ENCODE results near the gene TMTC1.

TMTC1 gene

DNA sequence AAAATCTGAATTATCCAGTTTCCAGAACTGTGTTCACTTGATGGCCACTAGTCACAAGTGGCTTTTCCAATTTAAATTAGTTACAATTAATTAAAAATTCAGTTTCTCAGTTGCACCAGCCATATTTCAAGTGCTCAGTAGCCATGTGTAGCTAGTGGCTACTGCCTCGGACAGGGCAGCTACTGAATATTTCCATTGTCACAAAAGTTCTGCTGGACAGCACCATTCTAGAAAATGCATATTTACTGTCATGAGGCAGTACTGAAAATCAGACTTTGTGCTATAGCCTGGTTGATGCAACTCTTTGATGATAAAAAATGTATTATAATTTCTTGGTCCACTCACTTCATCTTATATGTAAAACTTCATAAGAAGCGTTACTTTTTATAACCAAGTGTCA lies 274.8 kb downstream of the TMTC1 start:
- in situ Hi-C loops (cut with HindIII; ENCODE audit: low sequenced_read_pairs) = no loop called here
- DNase-seq (ENCODE audit: low read depth, low spot score) = no peak
- no peak overlapping the region for H3K4me3 ChIP-seq (ENCODE audit: low read depth, low read length)
- TF ChIP-seq, protein P1, sequence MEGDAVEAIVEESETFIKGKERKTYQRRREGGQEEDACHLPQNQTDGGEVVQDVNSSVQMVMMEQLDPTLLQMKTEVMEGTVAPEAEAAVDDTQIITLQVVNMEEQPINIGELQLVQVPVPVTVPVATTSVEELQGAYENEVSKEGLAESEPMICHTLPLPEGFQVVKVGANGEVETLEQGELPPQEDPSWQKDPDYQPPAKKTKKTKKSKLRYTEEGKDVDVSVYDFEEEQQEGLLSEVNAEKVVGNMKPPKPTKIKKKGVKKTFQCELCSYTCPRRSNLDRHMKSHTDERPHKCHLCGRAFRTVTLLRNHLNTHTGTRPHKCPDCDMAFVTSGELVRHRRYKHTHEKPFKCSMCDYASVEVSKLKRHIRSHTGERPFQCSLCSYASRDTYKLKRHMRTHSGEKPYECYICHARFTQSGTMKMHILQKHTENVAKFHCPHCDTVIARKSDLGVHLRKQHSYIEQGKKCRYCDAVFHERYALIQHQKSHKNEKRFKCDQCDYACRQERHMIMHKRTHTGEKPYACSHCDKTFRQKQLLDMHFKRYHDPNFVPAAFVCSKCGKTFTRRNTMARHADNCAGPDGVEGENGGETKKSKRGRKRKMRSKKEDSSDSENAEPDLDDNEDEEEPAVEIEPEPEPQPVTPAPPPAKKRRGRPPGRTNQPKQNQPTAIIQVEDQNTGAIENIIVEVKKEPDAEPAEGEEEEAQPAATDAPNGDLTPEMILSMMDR (IDR thresholded peaks at IDR 0.05; ENCODE audit: low read depth, low read length) = no peak

- no peak overlapping the region for H3K4me3 ChIP-seq (ENCODE audit: low read depth, low read length)
- DNase-seq (ENCODE audit: low read depth, low spot score) = no peak
- in situ Hi-C loops (cut with HindIII; ENCODE audit: low sequenced_read_pairs) = no loop called here
- TF ChIP-seq, protein P1 (IDR thresholded peaks at IDR 0.05; ENCODE audit: low read depth, low read length) = no peak
These were observed 278.6 kb downstream of the TMTC1 start for GRCh38 chr12:29505122-29505521.

- TF ChIP-seq, protein P1 (IDR thresholded peaks at IDR 0.05; ENCODE audit: low read depth, low read length) = no peak
- H3K4me3 ChIP-seq (ENCODE audit: low read depth, low read length) = no peak overlapping the region
- in situ Hi-C loops (cut with HindIII; ENCODE audit: low sequenced_read_pairs) = no loop called here
- no peak for DNase-seq (ENCODE audit: low read depth, low spot score)
These were observed 280.5 kb downstream of the TMTC1 start for GRCh38 chr12:29503283-29503682.

- TF ChIP-seq, protein P1 (IDR thresholded peaks at IDR 0.05; ENCODE audit: low read depth, low read length) = no peak
- no peak overlapping the region for H3K4me3 ChIP-seq (ENCODE audit: low read depth, low read length)
- in situ Hi-C loops (cut with HindIII; ENCODE audit: low sequenced_read_pairs) = no loop called here
- DNase-seq (ENCODE audit: low read depth, low spot score) = no peak
These were observed 284.5 kb downstream of the TMTC1 start for GRCh38 chr12:29499235-29499634.

- in situ Hi-C loops (cut with HindIII; ENCODE audit: low sequenced_read_pairs) = no loop called here
- TF ChIP-seq, protein P1 (IDR thresholded peaks at IDR 0.05; ENCODE audit: low read depth, low read length) = no peak
- no peak for DNase-seq (ENCODE audit: low read depth, low spot score)
- H3K4me3 ChIP-seq (ENCODE audit: low read depth, low read length) = no peak within 1 kb of the TSS
These were observed 286.2 kb downstream of the TMTC1 start, which contains the start of gene OVCH1 for GRCh38 chr12:29497588-29497987. OVCH1 (minus strand) TSS chr12:29497686; CDS start chr12:29497686, 0 bp downstream.

GRCh38 chr12:29492891-29493290 lies 290.9 kb downstream of the TMTC1 start:
- DNase-seq (ENCODE audit: low read depth, low spot score) = no peak
- no peak overlapping the region for H3K4me3 ChIP-seq (ENCODE audit: low read depth, low read length)
- TF ChIP-seq, protein P1 (IDR thresholded peaks at IDR 0.05; ENCODE audit: low read depth, low read length) = no peak
- in situ Hi-C loops (cut with HindIII; ENCODE audit: low sequenced_read_pairs) = no loop called here

GRCh38 chr12:29486972-29487371 lies 296.8 kb downstream of the TMTC1 start:
- no peak overlapping the region for H3K4me3 ChIP-seq (ENCODE audit: low read depth, low read length)
- in situ Hi-C loops (cut with HindIII; ENCODE audit: low sequenced_read_pairs) = no loop called here
- TF ChIP-seq, protein P1 (IDR thresholded peaks at IDR 0.05; ENCODE audit: low read depth, low read length) = no peak
- no peak for DNase-seq (ENCODE audit: low read depth, low spot score)
